Measurements from ENCODE around the gene NEURL1B.

DNA sequence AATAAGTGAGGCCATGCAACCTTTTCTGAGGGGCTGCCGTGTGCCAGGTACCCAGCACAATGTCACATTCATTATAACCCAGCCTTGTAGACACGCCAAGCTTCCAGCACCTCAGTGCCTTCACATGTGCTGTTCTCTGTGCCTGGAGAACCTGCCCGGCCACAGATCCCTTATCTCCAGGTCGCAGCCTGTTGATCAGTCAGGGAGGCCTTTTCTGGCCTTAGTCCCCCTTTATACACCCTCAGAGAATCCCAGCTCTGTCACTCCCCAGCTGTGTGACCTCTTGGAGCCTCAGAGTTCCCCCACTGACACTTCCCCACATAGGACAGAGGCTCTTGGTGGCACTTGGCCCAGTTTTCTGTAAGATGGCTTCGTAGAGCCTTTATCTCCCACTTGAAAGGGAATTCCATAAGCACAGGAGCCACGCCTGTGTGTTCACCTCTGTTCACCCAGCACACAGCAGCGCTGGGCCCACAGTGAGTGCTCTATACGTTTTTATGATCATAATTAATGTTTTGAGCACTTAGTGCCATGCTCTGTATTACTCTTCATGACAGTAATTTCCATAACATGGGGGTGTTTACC lies 38.7 kb downstream of the NEURL1B start:
- TF ChIP-seq EZH2 (IDR thresholded peaks at IDR 0.05; ENCODE audit: borderline replicate concordance, insufficient read depth, low read depth, low read length, poor library complexity, severe bottlenecking): no peak
- TF ChIP-seq, protein P1, sequence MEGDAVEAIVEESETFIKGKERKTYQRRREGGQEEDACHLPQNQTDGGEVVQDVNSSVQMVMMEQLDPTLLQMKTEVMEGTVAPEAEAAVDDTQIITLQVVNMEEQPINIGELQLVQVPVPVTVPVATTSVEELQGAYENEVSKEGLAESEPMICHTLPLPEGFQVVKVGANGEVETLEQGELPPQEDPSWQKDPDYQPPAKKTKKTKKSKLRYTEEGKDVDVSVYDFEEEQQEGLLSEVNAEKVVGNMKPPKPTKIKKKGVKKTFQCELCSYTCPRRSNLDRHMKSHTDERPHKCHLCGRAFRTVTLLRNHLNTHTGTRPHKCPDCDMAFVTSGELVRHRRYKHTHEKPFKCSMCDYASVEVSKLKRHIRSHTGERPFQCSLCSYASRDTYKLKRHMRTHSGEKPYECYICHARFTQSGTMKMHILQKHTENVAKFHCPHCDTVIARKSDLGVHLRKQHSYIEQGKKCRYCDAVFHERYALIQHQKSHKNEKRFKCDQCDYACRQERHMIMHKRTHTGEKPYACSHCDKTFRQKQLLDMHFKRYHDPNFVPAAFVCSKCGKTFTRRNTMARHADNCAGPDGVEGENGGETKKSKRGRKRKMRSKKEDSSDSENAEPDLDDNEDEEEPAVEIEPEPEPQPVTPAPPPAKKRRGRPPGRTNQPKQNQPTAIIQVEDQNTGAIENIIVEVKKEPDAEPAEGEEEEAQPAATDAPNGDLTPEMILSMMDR (IDR thresholded peaks at IDR 0.05): no peak

Measured in B cell (primary cell).